Duodenal mucosa (tissue), 2 donors: Measurements from ENCODE around the gene FHOD3.

Experiments
- H3K27ac ChIP-seq: one replicate; pipeline ENCODE4 v1.7.0; 2013; ENCODE audit warnings: low read depth, low read length
- H3K27me3 ChIP-seq, 2 donors: one replicate each; pipeline ENCODE4 v1.7.0; 2013; ENCODE audit warnings: low read length in 2 of 2, control low read depth in 1 of 2; ENCODE audit not compliant: insufficient read depth in 2 of 2, control insufficient read depth in 1 of 2
- H3K36me3 ChIP-seq, 2 donors: one replicate each; pipeline ENCODE4 v1.7.0; 2013; ENCODE audit warnings: low read length in 2 of 2, control low read depth in 1 of 2; ENCODE audit not compliant: insufficient read depth in 2 of 2, control insufficient read depth in 1 of 2
- H3K4me1 ChIP-seq, 2 donors: one replicate each; pipeline ENCODE4 v1.7.0; 2013; ENCODE audit warnings: low read length in 2 of 2, control low read depth in 1 of 2; ENCODE audit not compliant: insufficient read depth in 2 of 2, control insufficient read depth in 1 of 2
- H3K4me3 ChIP-seq, 2 donors: one replicate each; pipeline ENCODE4 v1.7.0; 2013; ENCODE audit warnings: low read length in 2 of 2, low read depth in 1 of 2
- H3K9ac ChIP-seq, 2 donors: one replicate each; pipeline ENCODE4 v1.7.0; 2013; ENCODE audit warnings: low read length in 2 of 2, low read depth in 1 of 2
- H3K9me3 ChIP-seq, 2 donors: one replicate each; pipeline ENCODE4 v1.7.0; 2013; ENCODE audit warnings: low read length in 2 of 2, control low read depth in 1 of 2; ENCODE audit not compliant: control insufficient read depth in 1 of 2

Gene FHOD3

DNA sequence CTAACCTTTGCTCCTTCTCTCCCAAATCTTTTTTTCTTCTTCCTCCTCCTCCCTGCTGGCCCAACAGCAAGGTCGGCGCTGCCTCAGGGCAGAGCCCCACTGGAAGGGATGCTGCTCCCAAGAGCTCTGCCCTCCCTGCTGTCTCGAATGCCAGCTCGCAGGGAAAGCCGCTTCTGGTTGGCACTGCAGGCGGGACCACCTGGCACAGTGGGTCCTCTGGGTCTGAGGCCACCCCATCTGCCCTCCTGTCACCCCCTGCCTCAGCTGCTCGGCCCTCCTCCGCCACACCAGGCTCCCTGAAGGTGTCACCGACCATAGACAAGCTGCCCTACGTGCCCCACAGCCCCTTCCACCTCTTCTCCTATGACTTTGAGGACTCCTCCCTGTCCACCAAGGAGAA lies 355.0 kb downstream of the FHOD3 start:
- Histone ChIP-seq H3K4me1 (no peaks in the 10 kb centered on the region), H3K9me3 (no peaks in the 10 kb centered on the region), H3K27me3 (no peaks in the 10 kb centered on the region), H3K9ac (no peak overlapping the region), H3K27ac (no peak overlapping the region), H3K36me3 (no peaks in the 10 kb centered on the region), H3K4me3 (no peak overlapping the region)

DNA sequence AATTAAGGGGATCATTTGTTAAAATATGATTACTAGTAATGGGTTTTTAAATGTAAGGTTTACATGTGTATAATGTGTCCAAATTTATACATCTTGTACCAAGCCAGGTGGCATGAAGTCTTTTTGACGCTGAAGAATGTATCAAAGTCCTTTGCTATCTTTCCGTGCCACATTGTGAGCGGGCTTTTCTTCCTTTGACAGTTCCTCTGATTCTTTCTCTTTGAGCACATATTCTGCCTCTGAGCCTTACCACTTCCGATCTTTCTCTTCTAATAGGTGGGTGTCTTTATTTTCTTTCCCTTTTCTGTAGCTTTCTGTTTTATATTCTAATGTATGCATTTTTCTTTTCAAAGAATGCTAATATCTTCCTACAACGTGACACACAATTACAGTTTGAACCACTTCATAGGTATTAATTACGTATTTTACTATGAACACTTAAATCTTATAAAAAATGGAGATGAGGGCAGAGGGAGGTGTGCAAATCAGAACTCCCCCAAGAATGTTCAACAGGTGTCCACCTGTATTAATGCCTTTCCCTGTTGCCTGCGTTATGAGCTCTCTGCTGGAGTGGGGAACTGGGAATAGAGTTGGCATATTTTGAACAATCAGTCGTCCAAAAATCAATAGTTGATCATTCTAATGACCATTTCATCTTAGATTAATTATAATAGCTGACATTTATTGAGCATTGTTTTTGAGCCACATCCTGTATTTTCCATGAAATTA lies 355.8 kb downstream of the FHOD3 start:
- H3K27me3 ChIP-seq, result no peaks in the 10 kb centered on the region
- H3K9me3 ChIP-seq, result no peaks in the 10 kb centered on the region
- no peaks in the 10 kb centered on the region for H3K4me1 ChIP-seq
- H3K27ac ChIP-seq, result no peak overlapping the region
- no peaks in the 10 kb centered on the region for H3K36me3 ChIP-seq
- no peak overlapping the region for H3K4me3 ChIP-seq
- no peak overlapping the region for H3K9ac ChIP-seq

GRCh38 chr18:36653870-36654269 lies 356.4 kb downstream of the FHOD3 start:
- no peaks in the 10 kb centered on the region for H3K36me3 ChIP-seq

DNA sequence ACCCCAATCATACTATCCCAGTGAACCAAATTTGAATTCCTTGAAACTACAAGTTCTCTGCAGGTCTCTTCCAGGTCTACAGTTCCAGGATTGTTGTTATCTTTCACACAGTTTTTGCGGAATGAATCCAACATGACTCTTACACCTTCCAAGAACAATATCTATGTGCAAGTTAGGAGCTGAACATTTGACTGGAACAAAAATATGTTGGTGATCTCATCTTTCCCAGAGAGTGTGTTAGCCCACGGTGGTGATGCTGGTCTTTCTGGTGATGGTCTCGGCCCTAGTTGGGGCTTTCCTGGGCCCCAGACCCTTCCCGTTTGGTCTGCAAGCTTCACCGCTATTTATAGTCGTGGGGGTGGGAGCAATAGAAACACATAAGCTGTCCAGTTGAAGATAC lies 357.6 kb downstream of the FHOD3 start:
- H3K9me3 ChIP-seq, result no peaks in the 10 kb centered on the region
- no peak overlapping the region for H3K9ac ChIP-seq
- H3K4me1 ChIP-seq, result no peaks in the 10 kb centered on the region
- no peaks in the 10 kb centered on the region for H3K27me3 ChIP-seq
- H3K27ac ChIP-seq, result no peak overlapping the region
- no peak overlapping the region for H3K4me3 ChIP-seq
- no peaks in the 10 kb centered on the region for H3K36me3 ChIP-seq

More at GRCh38 chr18:36653870-36654269, 356.4 kb downstream of the FHOD3 start:
- no peaks in the 10 kb centered on the region for H3K27me3 ChIP-seq
- no peaks in the 10 kb centered on the region for H3K4me1 ChIP-seq
- H3K9ac ChIP-seq, result no peak overlapping the region
- no peak overlapping the region for H3K4me3 ChIP-seq
- H3K27ac ChIP-seq, result no peak overlapping the region
- no peaks in the 10 kb centered on the region for H3K9me3 ChIP-seq

GRCh38 chr18:36655930-36656329 lies 358.4 kb downstream of the FHOD3 start:
- no peak overlapping the region for H3K27ac ChIP-seq
- no peaks in the 10 kb centered on the region for H3K27me3 ChIP-seq
- no peaks in the 10 kb centered on the region for H3K9me3 ChIP-seq
- no peak overlapping the region for H3K9ac ChIP-seq
- H3K4me1 ChIP-seq, result no peaks in the 10 kb centered on the region
- H3K4me3 ChIP-seq, result no peak overlapping the region
- H3K36me3 ChIP-seq, result no peaks in the 10 kb centered on the region

DNA sequence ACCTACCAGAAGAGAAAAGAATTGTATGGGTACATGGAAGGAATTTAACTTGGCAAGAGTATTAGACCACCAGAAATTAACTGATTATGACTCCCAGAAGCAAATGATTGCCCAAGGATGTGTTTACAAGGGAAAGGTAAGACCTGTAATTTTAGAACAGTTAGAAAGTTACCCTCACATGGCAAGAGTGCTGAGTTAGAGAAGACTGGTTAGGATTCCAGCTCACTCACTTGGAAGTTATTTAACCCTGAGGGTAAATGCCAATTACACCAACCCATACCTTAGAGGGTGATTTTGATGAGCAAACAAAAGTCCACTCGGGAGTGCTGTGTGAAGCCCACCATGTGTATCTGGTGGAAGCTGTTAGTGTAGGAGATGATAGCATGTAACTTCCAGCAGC lies 361.1 kb downstream of the FHOD3 start:
- H3K4me3 ChIP-seq, result no peak overlapping the region
- H3K27me3 ChIP-seq, result no peaks in the 10 kb centered on the region
- H3K9ac ChIP-seq, result no peak overlapping the region
- no peaks in the 10 kb centered on the region for H3K4me1 ChIP-seq
- no peaks in the 10 kb centered on the region for H3K36me3 ChIP-seq
- no peak overlapping the region for H3K27ac ChIP-seq
- H3K9me3 ChIP-seq, result no peaks in the 10 kb centered on the region

GRCh38 chr18:36660311-36660710 lies 362.8 kb downstream of the FHOD3 start:
- no peak overlapping the region for H3K9ac ChIP-seq
- no peaks in the 10 kb centered on the region for H3K36me3 ChIP-seq
- no peaks in the 10 kb centered on the region for H3K27me3 ChIP-seq
- H3K27ac ChIP-seq, result no peak overlapping the region
- no peak overlapping the region for H3K4me3 ChIP-seq
- H3K9me3 ChIP-seq, result no peaks in the 10 kb centered on the region
- H3K4me1 ChIP-seq, result no peaks in the 10 kb centered on the region

GRCh38 chr18:36661999-36662398 lies 364.5 kb downstream of the FHOD3 start:
- Histone ChIP-seq H3K27ac (no peak overlapping the region), H3K9ac (no peak overlapping the region), H3K4me3 (no peak overlapping the region), H3K4me1 (no peaks in the 10 kb centered on the region), H3K36me3 (no peaks in the 10 kb centered on the region), H3K27me3 (no peaks in the 10 kb centered on the region), H3K9me3 (no peaks in the 10 kb centered on the region)

DNA sequence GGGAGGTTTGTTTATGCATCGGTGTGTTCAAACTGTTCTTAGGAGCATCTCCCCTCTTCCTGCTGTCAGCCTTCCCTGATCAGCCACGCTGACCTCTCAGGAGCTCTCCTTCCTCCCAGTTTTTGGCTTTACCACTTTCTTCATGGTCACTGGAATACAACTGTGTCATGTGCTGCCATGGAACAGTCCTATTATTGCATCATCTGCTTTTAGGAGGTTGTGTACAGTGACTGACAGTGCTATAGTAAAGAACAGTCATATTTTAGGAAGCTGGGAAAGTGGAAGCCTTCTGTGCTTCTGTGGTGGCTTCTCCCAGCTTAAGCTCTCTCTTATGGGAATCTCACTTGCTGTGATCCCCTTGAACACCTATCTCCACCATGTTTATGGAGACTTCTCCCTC lies 365.8 kb downstream of the FHOD3 start:
- no peaks in the 10 kb centered on the region for H3K27me3 ChIP-seq
- H3K27ac ChIP-seq, result no peak overlapping the region
- H3K9me3 ChIP-seq, result no peaks in the 10 kb centered on the region
- no peak overlapping the region for H3K9ac ChIP-seq
- H3K4me3 ChIP-seq, result no peak overlapping the region
- no peaks in the 10 kb centered on the region for H3K4me1 ChIP-seq
- no peaks in the 10 kb centered on the region for H3K36me3 ChIP-seq

DNA sequence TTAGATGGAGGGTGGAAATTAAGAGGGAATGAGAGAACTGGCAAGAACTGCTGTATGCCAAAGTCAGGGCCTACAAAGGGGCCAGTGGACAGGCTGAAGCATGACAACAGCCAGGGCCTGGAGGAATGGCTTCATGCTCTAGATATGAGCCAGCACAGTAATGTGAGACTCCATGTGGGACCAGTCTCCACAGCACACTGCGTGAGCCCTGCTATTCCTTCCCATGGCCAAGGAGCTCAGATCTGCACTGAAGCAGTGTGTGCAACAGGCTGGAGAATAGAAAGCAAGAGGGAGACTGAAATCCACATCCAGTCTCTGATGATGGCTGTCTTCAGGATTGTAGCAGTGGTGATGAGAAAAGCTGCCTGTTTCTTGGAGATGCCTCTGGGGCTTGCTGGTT lies 368.4 kb downstream of the FHOD3 start:
- H3K4me1 ChIP-seq, result no peaks in the 10 kb centered on the region
- H3K27ac ChIP-seq, result no peak overlapping the region
- no peaks in the 10 kb centered on the region for H3K27me3 ChIP-seq
- H3K9me3 ChIP-seq, result no peaks in the 10 kb centered on the region
- H3K4me3 ChIP-seq, result no peak overlapping the region
- H3K9ac ChIP-seq, result no peak overlapping the region
- no peaks in the 10 kb centered on the region for H3K36me3 ChIP-seq

GRCh38 chr18:36667811-36668210 lies 370.3 kb downstream of the FHOD3 start:
- Histone ChIP-seq H3K4me1 (peaks cover 0 to 3% of the 10 kb centered on the region in 2 donors), H3K4me3 (no peak overlapping the region)

More at GRCh38 chr18:36667811-36668210, 370.3 kb downstream of the FHOD3 start:
- no peaks in the 10 kb centered on the region for H3K9me3 ChIP-seq
- H3K27ac ChIP-seq, result no peak overlapping the region
- H3K27me3 ChIP-seq, result peaks cover 0 to 6% of the 10 kb centered on the region in 2 donors
- no peak overlapping the region for H3K9ac ChIP-seq
- H3K36me3 ChIP-seq, result no peaks in the 10 kb centered on the region
